Spleen (tissue), 11 donors: ENCODE results near the gene MDFI. TPM values are rescaled to one million over a fixed set of nuclear protein-coding genes. Genes with fewer than 3 reads are reported as not detected.

Experiments
- DNase-seq: peaks from one replicate; pipeline ENCODE4 v3.0.0-alpha.2; 2020
- H3K27ac ChIP-seq, 8 donors: fragments of 200-600 bp; sonication (generic) in 7 of 8; 1 replicate in 4 of 8; 2 replicates in 4 of 8; pipeline versions ENCODE4 v1.5.0 to v1.8.0; 2016 to 2021; ENCODE audit warnings: inconsistent platforms in 4 of 8, mild to moderate bottlenecking in 4 of 8, moderate library complexity in 1 of 8
- H3K27me3 ChIP-seq, 7 donors: fragments of 200-600 bp; sonication (generic) in 6 of 7; replicated peaks in 1 of 7; 1 replicate in 4 of 7; 2 replicates in 3 of 7; pipeline versions ENCODE4 v1.5.0 to v1.8.0; 2016 to 2021; ENCODE audit warnings: inconsistent platforms in 3 of 7, mild to moderate bottlenecking in 1 of 7
- H3K36me3 ChIP-seq, 6 donors: fragments of 200-600 bp; sonication (generic) in 5 of 6; 1 replicate in 4 of 6; 2 replicates in 2 of 6; pipeline versions ENCODE4 v1.5.0 to v1.8.0; 2016 to 2021; ENCODE audit warnings: inconsistent platforms in 2 of 6
- H3K4me1 ChIP-seq, 6 donors: fragments of 200-600 bp; sonication (generic) in 5 of 6; 1 replicate in 3 of 6; 2 replicates in 3 of 6; pipeline versions ENCODE4 v1.5.0 to v1.8.0; 2016 to 2021; ENCODE audit warnings: inconsistent platforms in 3 of 6
- H3K4me3 ChIP-seq, 8 donors: fragments of 200-600 bp; sonication (generic) in 7 of 8; 1 replicate in 4 of 8; 2 replicates in 4 of 8; pipeline versions ENCODE4 v1.5.0 to v1.8.0; 2016 to 2021; ENCODE audit warnings: inconsistent platforms in 4 of 8, mild to moderate bottlenecking in 4 of 8, moderate library complexity in 2 of 8
- H3K9me3 ChIP-seq, 8 donors: fragments of 200-600 bp; sonication (generic) in 7 of 8; 1 replicate in 4 of 8; 2 replicates in 4 of 8; pipeline versions ENCODE4 v1.5.0 to v1.8.0; 2016 to 2021; ENCODE audit warnings: inconsistent platforms in 4 of 8
- CTCF ChIP-seq, 11 experiments: fragments of 200-600 bp in 7 of 11; fragments of 450-650 bp in 4 of 11; sonication (generic) in 4 of 11; IDR thresholded peaks in 8 of 11; conservative IDR thresholded peaks in 3 of 11; 1 replicate in 7 of 11; 2 replicates in 4 of 11; pipeline versions ENCODE4 v1.4.0 to v1.8.0; 2016 to 2021; ENCODE audit warnings: antibody characterized with exemption in 11 of 11, inconsistent platforms in 4 of 11, mild to moderate bottlenecking in 1 of 11
- POLR2A ChIP-seq, 3 donors: fragments of 450-650 bp; IDR thresholded peaks; one replicate each; pipeline ENCODE4 v1.5.1; 2017; ENCODE audit warnings: antibody characterized with exemption in 3 of 3, mild to moderate bottlenecking in 1 of 3
- POLR2AphosphoS5 ChIP-seq, 3 donors: sonication (generic); formaldehyde crosslinking; IDR thresholded peaks; one replicate each; pipeline ENCODE4 v1.5.1; 2017; ENCODE audit warnings: antibody characterized with exemption in 3 of 3
- WGBS, 5 donors: extraction: QIAGEN DNeasy Blood & Tissue Kit in 3 of 5; methylation state at CpG; one replicate each; pipeline versions ENCODE4 v1.1.5 to v1.1.7; 2013 to 2018; 5-methylcytosine and 5-hydroxymethylcytosine counted together
- intact Hi-C: fragments of 100-400 bp; cut with DNase I; formaldehyde crosslinking; loops from one replicate; pipeline ENCODE4 v1.15.0; 2023; ENCODE audit warnings: low total_unique reads
- polyA plus RNA-seq, 3 donors: library from polyadenylated mRNA; stranded (reverse); fragments of 200-250 nt; gene quantifications; one replicate each; pipeline ENCODE4 v1.2.1, GENCODE V29; 2013
- total RNA-seq, 7 donors: library from RNA; depleted of rRNA in 3 of 7; stranded (reverse); fragments of >200 nt in 3 of 7; fragmentation: NEBNext Ultra II Directional in 4 of 7; extraction: Animal tissue kit (Norgen Biotek cat#: 25700) in 4 of 7; gene quantifications; one replicate each; pipeline versions ENCODE4 v1.1.0 to v1.2.1, GENCODE V29; 2016 to 2021
- donor health status: healthy with polysubstance abuse.
- donor health status: DM: no; HTN: no; CAD: no; lungs with moderate emphysema.
- donor health status: DM: no; HTN: no; CAD: no.
- donor health status: Bipolar disorder and iron deficiency.
- donor health status: healthy.
- donor health status: DM: no; HTN: no; CAD: no.
- donor health status: DM: yes; HTN: yes; CAD: no.

The MDFI gene
- total and polyA plus RNA-seq, 10 donors = 0.28 to 0.82 (median 0.47) TPM; not detected in 5

DNA sequence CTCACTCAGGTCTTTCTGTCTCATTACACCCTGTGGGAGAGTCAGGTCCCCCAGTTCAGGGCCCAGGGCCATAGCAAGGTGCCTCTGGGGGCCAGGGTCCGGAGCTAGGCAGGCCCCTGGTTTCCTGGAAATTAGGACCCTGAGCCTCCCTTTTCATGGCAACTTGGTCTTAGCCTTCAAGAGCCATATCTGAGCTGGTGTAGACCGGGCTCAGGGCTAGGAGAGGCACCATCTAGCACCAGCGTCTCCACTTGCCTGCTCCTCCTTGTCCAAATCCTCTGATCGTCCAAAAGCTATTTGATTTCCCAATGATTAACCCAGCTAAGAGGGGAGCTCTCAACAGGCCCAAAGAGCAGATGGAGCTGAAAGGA, 5.6 kb downstream of the MDFI start:
- intact Hi-C loops = no loop called here
- H3K4me1 ChIP-seq = peaks cover 0 to 19% (median 6%) of the 10 kb centered on the region in 6 donors
- WGBS, 5 donors = 70 to 91% (median 80%) methylated on average over 4 of the region's 4 CpGs
- TF ChIP-seq POLR2A (IDR thresholded peaks at IDR 0.05) (no peak), CTCF (IDR thresholded peaks at IDR 0.05 in 8 of 11, conservative IDR thresholded peaks at IDR 0.05 in 3 of 11) (no peak), POLR2AphosphoS5 (IDR thresholded peaks at IDR 0.05) (no peak)
- H3K27ac ChIP-seq = no peak overlapping the region
- H3K36me3 ChIP-seq = no peaks in the 10 kb centered on the region
- H3K27me3 ChIP-seq = peaks cover 0 to 46% (median 6%) of the 10 kb centered on the region in 7 donors
- no peaks in the 10 kb centered on the region for H3K9me3 ChIP-seq
- DNase-seq = peak; percentile 54
- H3K4me3 ChIP-seq = no peak overlapping the region

GRCh38 chr6:41644297-41644879, 6.1 kb downstream of the MDFI start:
- H3K27ac ChIP-seq = no peak overlapping the region
- peaks cover 0 to 14% (median 2%) of the 10 kb centered on the region in 6 donors for H3K4me1 ChIP-seq
- H3K4me3 ChIP-seq = no peak overlapping the region
- 72 to 87% (median 83%) methylated on average over 1 to 4 of the region's 4 CpGs for WGBS, 5 donors
- peak; percentile 67 for DNase-seq
- TF ChIP-seq POLR2AphosphoS5 (IDR thresholded peaks at IDR 0.05) (no peak), POLR2A (IDR thresholded peaks at IDR 0.05) (no peak), CTCF (IDR thresholded peaks at IDR 0.05 in 8 of 11, conservative IDR thresholded peaks at IDR 0.05 in 3 of 11) (no peak)
- no peaks in the 10 kb centered on the region for H3K9me3 ChIP-seq
- no peaks in the 10 kb centered on the region for H3K36me3 ChIP-seq
- intact Hi-C loops = no loop called here
- peaks cover 0 to 46% (median 1%) of the 10 kb centered on the region in 7 donors for H3K27me3 ChIP-seq

GRCh38 chr6:41645007-41645618, 6.8 kb downstream of the MDFI start:
- Histone ChIP-seq H3K4me1 (peaks cover 0 to 11% (median 2%) of the 10 kb centered on the region in 6 donors), H3K4me3 (no peak overlapping the region), H3K36me3 (no peaks in the 10 kb centered on the region), H3K27me3 (peaks cover 0 to 41% (median 0%) of the 10 kb centered on the region in 7 donors), H3K9me3 (no peaks in the 10 kb centered on the region), H3K27ac (no peak overlapping the region)
- intact Hi-C loops = no loop called here
- TF ChIP-seq POLR2AphosphoS5 (IDR thresholded peaks at IDR 0.05) (no peak), POLR2A (IDR thresholded peaks at IDR 0.05) (no peak), CTCF (IDR thresholded peaks at IDR 0.05 in 8 of 11, conservative IDR thresholded peaks at IDR 0.05 in 3 of 11) (no peak)
- no peak for DNase-seq
- 79 to 92% (median 88%) methylated on average over 12 of the region's 12 CpGs for WGBS, 5 donors

GRCh38 chr6:41646026-41646795, 7.9 kb downstream of the MDFI start:
- Histone ChIP-seq H3K9me3 (no peaks in the 10 kb centered on the region), H3K36me3 (no peaks in the 10 kb centered on the region), H3K4me1 (peaks cover 0 to 11% (median 2%) of the 10 kb centered on the region in 6 donors), H3K4me3 (no peak overlapping the region), H3K27ac (no peak overlapping the region), H3K27me3 (peaks cover 0 to 33% (median 0%) of the 10 kb centered on the region in 7 donors)
- 77 to 89% (median 88%) methylated on average over 12 to 14 of the region's 14 CpGs for WGBS, 5 donors
- DNase-seq = no peak
- intact Hi-C loops = no loop called here
- TF ChIP-seq POLR2AphosphoS5 (IDR thresholded peaks at IDR 0.05) = no peak
- no peak for TF ChIP-seq CTCF (IDR thresholded peaks at IDR 0.05 in 8 of 11, conservative IDR thresholded peaks at IDR 0.05 in 3 of 11)
